T follicular helper cell (primary cell): Measurements from ENCODE around the gene SLC47A2.

Source experiments
- DNase-seq: peaks from one replicate; pipeline ENCODE4 v3.0.0-alpha.2; 2020; ENCODE audit warnings: low read depth

SLC47A2 gene

GRCh38 chr17:19728084-19728495 lies 11.7 kb upstream of the SLC47A2 start:
- no peak for DNase-seq

GRCh38 chr17:19727501-19728078 lies 11.2 kb upstream of the SLC47A2 start:
- DNase-seq = no peak

DNA sequence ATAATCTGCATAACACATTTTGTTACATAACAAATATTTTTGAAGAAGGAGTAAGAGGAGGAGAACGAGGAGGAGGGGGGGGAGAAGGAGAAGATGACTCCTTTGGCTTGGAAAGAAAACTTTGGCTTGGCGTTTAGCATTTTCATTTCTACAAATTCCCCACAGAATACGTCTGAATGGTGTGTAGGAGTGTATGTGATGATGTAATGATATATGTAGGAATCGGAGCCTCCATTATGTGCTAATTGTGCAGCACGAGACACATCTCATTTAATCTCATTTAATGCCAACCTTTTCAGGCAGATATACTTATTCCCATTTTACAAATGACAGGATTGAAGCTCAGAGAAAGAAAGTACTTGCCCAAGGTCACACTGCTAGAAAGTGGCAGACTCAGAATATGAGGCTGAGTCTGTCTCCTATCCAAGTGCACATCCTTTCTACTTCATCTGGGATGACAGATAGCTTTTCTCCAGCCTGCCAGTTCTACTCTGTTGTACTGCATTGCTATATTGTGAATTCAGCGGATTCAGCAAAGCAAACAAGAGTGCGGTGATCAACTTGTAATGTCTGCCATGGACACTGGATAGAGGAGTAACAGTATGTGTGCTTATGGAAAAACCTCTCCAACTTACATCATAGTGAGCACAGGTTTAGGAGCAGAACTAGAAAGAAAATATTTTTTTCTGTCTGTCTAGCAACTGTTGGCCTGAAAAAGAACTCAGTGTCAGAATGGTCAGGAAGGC lies 10.4 kb upstream of the SLC47A2 start:
- no peak for DNase-seq

DNA sequence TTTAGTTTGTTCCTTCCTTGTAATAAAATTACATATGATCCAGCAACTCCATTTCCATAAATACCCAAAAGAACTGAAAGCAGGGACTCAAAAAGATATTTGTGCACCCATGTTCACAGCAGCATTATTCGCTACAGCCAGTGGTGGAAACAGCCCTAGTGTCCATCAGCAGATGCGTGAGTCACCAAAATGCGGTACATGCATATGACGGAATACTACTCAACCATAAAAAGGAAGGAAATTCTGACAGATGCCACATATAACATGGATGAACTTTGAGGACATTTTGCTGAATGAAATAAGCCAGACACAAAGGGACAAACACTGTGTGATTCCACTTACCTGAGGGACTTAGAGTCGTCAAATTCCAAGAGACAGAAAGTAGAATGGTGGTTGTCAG lies 9.1 kb upstream of the SLC47A2 start:
- no peak for DNase-seq

- DNase-seq = no peak
Measured at GRCh38 chr17:19724501-19725420, 8.4 kb upstream of the SLC47A2 start.

GRCh38 chr17:19723964-19724363 lies 7.6 kb upstream of the SLC47A2 start:
- no peak for DNase-seq

DNA sequence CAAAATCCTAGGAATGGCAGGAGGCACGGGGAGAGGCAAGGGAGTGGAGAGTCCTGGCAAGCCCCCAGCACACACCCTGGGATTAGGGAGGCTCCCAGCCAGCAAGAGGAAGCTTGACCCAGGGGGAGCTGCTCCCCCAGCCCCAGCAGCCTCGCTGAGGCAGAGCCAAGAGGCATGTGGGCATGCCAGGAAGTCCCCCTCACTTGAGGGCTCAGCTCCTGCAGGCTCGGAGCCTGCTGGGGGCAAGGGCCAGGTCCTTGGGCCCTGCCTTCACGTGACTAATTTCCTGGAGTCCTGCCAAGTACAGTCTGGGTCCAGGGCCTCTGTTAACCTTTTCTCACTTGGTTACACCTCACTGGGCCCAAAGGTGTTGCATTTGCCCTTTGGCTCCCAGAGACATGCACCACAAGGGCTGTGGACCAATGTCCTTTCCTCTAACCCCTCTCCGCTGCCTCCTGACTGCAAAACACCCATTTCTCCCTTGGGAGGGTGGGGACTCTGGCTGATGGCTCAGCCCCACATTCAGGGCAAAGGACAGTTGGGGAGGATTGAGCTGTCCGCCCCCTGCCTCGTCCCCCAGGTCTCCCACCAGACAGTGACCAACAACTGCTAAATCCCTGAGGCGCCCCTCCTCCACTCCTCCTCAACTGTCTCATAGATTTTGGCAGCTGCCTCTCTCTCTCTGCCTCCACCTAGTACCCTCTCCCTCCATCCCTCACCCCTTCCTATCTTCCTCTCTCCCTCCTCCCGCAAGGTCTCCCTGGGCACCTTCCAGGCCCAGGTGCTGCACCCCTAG lies 4.4 kb upstream of the SLC47A2 start:
- DNase-seq = no peak

- no peak for DNase-seq
Measured at GRCh38 chr17:19720210-19720475, 3.8 kb upstream of the SLC47A2 start.

DNA sequence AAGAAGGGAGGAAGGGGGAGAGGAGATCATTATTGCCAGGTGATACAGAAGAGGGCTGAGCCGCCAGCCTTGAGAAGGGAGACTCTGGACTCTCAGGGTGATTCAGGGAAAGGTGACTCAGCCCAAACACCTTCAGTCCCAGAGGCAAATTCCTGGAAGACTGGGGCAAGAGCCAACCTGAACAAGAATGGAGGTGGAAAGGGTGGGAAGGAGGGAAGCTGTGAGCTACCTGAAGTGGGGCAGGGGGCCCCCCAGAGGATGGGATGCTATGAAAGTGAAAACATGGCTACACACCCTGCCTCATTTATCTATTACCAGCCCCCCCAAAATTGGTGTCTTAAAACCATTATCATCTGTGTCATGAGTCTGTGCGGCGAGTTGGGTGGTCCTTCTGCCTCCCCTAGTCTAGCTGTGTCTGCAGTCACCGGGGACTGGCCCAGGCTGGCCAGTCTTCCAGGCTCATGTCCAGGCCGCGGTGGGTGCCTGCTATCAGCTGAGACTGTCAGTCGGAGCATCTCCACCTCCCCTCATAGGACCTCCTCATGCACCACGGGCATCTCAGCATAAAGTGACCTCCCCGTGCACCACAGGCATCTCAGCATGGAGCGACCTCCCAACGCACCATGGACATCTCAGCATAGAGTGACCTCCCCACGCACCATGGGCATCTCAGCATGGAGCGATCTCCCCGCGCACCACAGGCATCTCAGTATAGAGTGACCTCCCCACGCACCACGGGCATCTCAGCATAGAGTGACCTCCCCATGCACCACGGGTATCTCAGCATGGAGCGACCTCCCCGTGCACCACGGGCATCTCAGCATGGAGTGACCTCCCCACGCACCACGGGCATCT lies 3.2 kb upstream of the SLC47A2 start:
- no peak for DNase-seq

GRCh38 chr17:19718613-19719354 lies 2.4 kb upstream of the SLC47A2 start:
- no peak for DNase-seq

DNA sequence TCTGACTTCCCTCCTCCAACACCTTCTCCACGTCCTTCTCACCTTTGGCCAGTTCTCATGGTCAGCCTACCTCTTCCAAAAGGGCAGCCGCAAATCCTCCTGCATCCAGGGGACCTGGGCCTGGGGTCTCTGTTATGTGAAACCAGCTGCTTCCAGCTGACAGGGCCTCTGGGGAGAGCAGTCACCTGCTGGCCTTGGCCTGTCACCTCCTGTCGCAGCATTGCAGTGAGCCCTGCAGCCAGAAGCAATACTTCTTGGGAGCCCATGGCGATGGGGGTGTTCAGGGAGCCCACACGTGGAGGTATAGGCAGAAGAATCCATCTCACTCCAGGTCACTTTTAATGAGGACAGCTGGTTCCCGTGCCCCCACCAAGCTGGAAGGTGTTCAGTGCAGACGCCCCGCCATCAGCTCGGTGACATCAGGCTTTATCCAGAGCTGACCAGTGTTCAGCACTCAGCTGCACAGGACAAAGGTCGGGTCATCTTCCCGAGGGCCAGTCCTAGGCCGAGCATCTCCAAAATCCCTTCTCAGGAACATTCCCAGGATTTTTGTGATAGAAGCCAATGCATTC lies 1.7 kb upstream of the SLC47A2 start:
- no peak for DNase-seq

DNA sequence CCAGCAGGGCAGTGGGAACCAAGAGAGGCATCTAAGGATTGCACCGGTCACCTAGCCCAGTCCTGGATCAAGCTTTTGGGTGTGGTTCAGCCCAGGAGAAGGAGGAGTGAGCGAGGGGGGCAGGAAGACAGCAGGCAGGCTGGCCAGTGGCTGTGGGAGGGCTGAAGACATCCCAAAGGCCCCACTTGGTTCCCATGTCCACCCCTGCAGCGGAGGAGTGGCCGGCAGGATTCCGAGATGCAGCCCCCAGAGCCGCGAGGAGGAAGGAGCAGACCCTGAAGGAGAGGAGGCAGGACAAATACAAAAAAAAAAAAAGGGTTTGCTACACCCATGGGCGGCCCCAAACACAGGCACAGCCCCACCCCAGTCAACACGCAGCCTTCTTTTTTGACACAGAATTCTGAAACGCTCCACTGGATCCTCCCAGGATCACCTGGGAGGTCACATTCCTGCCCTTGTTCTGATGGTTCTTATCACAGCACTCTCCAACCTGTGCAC lies 1.1 kb upstream of the SLC47A2 start:
- no peak for DNase-seq

DNA sequence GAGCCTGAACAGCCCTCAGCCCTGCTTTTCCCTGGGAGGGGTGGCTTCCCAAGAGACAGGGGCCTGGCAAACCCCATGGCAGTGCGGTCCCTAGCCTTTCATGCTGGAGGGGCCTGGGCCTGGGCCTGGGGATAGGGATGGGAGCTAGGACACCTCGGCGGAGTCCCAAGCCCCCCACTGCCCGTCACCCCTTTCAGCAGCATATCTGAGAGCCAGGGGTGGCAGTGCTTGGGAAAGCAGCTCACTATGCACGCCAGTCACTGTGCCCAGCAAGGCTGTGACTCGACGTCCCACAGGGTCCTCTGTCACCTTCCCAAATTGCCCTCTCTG lies 612 bp upstream of the SLC47A2 start:
- no peak for DNase-seq

DNA sequence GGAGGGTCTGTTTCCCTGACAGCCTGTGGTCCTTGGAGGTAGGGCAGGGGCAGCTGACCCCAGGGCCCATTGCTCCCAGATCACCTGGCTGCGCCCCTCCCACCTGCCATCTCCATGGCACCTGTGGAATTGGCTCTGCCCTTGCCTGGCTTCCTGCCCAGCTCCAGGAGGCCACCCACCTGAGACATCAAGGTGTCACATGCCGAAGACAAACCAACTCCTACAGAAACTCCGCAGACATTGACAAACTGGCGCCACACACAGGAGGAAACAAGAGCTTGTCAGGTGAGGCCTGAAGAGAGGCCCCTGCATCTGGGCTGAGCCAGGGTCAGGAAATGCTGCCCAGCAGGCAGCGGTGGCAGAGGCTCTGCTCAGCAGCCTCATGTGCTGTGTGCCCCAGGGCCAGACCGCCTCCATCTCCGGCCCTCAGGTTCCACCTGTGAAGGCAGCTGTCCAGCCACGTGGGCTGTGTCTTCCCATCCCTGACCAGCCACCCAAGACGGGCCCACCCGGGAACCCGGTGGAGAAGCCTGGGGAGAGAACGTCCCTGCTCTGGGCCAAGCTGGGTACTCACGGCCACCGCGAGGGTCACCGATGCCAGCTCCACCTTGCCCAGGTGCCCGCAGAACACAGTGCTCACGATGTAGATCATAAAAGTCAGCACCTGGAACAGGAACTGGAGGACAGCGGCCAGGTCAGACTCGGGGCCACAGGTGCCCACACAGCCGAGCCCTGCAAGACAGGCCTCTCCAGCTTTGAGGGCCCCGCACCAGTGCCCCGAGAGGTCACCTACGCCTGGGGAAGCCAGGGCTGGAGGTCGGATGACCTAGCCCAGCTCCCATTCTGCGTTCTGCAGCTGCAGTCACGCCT lies 1.6 kb downstream of the SLC47A2 start:
- no peak for DNase-seq

DNA sequence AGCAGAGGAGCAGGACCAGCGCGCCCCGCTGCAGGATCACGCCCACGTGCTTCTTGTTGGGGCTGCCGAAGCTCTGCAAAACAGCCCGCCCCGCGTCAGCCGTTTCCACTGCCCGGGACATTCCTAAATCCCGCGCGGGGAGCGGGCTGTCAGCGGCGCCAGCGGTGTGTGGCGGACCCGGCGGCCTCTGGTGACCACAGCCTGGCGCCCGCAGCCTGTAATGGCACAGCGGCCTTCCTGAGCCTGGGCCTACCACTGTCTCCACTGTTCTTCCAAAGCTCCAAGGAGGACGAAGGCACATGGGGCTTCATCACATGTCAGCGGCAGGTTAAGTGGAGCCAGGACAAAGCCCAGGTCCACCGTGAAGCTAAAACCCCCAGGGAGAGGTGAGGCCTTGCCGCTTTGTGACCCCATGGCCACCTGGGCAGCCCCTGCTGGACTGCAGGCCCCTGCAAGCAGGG lies 2.5 kb downstream of the SLC47A2 start:
- DNase-seq = no peak

DNA sequence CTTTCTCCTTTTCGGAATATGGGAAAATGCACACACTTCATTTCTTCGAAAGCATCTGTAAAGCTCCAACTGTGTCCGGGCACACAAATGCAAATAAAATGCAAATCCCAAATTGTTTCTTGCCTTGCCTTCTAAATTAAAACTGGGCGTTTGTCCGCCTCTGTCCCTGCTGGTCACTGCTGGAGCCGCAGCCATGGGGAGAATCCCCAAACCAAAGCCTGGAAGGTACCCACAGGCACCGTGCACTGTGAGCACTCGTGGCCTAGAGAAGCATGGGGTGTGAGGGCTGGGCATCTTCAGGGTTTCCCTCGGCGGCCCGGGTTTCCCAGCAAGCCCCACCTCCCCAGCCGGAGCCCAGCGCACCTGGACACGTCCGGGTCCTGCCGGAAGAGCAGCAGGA lies 2.9 kb downstream of the SLC47A2 start:
- no peak for DNase-seq

- DNase-seq = no peak
Measured at GRCh38 chr17:19712436-19713004, 3.9 kb downstream of the SLC47A2 start.

- DNase-seq = no peak
Measured at GRCh38 chr17:19709841-19710240, 6.5 kb downstream of the SLC47A2 start.
